ENCODE data around the gene CDKN2AIPNL. TPM values are rescaled to one million over a fixed set of nuclear protein-coding genes. Genes with fewer than 3 reads are reported as not detected.

The CDKN2AIPNL gene
- total RNA-seq, 1 donor from 2014 or later: 37.1 TPM

GRCh38 chr5:134410822-134411221 is 859 bp downstream of the CDKN2AIPNL start:
- Histone ChIP-seq H3K36me3 (ENCODE audit: control insufficient read depth in 3 of 3, insufficient read depth in 3 of 3, low read length in 3 of 3) (peaks cover 8 to 14% (median 13%) of the 10 kb centered on the region in 3 donors), H3K27me3 (ENCODE audit: control insufficient read depth in 3 of 3, insufficient read depth in 3 of 3, low read length in 3 of 3) (no peaks in the 10 kb centered on the region), H3K4me3 (ENCODE audit: low read length in 3 of 3) (peak overlapping the region; percentile 81 to 90 (median 89)), H3K9me3 (ENCODE audit: control insufficient read depth in 3 of 3, low read length in 3 of 3) (no peaks in the 10 kb centered on the region), H3K27ac (ENCODE audit: low read depth, low read length) (no peak overlapping the region), H3K9ac (ENCODE audit: low read depth in 1 of 3, low read length in 3 of 3) (peak overlapping the region; percentile 79 to 91 (median 91)), H3K4me1 (ENCODE audit: control insufficient read depth in 3 of 3, insufficient read depth in 3 of 3, low read length in 3 of 3) (peaks cover 19 to 28% (median 20%) of the 10 kb centered on the region in 3 donors)

GRCh38 chr5:134409321-134409720 is 2.4 kb downstream of the CDKN2AIPNL start:
- H3K36me3 ChIP-seq (ENCODE audit: control insufficient read depth in 3 of 3, insufficient read depth in 3 of 3, low read length in 3 of 3): peaks cover 8 to 15% (median 14%) of the 10 kb centered on the region in 3 donors
- H3K27me3 ChIP-seq (ENCODE audit: control insufficient read depth in 3 of 3, insufficient read depth in 3 of 3, low read length in 3 of 3): no peaks in the 10 kb centered on the region
- peaks cover 19 to 28% (median 20%) of the 10 kb centered on the region in 3 donors for H3K4me1 ChIP-seq (ENCODE audit: control insufficient read depth in 3 of 3, insufficient read depth in 3 of 3, low read length in 3 of 3)
- H3K4me3 ChIP-seq (ENCODE audit: low read length in 3 of 3): no peak overlapping the region
- H3K9me3 ChIP-seq (ENCODE audit: control insufficient read depth in 3 of 3, low read length in 3 of 3): no peaks in the 10 kb centered on the region
- no peak overlapping the region for H3K27ac ChIP-seq (ENCODE audit: low read depth, low read length)
- H3K9ac ChIP-seq (ENCODE audit: low read depth in 1 of 3, low read length in 3 of 3): no peak overlapping the region

DNA sequence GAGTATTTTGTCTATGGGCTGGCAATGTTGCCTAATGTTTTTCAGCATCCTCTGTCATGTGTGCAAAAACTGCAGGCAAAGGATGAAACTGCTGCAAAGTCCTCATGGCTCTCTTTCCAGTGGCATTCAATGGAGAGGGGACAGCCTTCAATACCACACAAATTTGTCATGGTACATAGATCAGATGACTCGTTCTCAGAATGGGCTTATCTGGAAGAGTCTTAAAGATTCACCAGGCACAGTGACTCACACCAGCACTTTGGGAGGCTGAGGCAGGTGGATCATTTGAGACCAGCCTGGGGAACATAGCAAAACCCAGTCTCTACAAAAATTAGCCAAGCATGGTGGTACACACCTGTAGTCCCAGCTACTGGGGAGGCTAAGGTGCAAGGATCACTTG is 5.3 kb downstream of the CDKN2AIPNL start:
- peaks cover 8 to 19% (median 15%) of the 10 kb centered on the region in 3 donors for H3K36me3 ChIP-seq (ENCODE audit: control insufficient read depth in 3 of 3, insufficient read depth in 3 of 3, low read length in 3 of 3)
- H3K27me3 ChIP-seq (ENCODE audit: control insufficient read depth in 3 of 3, insufficient read depth in 3 of 3, low read length in 3 of 3): no peaks in the 10 kb centered on the region
- H3K9me3 ChIP-seq (ENCODE audit: control insufficient read depth in 3 of 3, low read length in 3 of 3): no peaks in the 10 kb centered on the region
- no peak overlapping the region for H3K9ac ChIP-seq (ENCODE audit: low read depth in 1 of 3, low read length in 3 of 3)
- peaks cover 10 to 15% (median 12%) of the 10 kb centered on the region in 3 donors for H3K4me1 ChIP-seq (ENCODE audit: control insufficient read depth in 3 of 3, insufficient read depth in 3 of 3, low read length in 3 of 3)
- no peak overlapping the region for H3K27ac ChIP-seq (ENCODE audit: low read depth, low read length)
- H3K4me3 ChIP-seq (ENCODE audit: low read length in 3 of 3): no peak overlapping the region

DNA sequence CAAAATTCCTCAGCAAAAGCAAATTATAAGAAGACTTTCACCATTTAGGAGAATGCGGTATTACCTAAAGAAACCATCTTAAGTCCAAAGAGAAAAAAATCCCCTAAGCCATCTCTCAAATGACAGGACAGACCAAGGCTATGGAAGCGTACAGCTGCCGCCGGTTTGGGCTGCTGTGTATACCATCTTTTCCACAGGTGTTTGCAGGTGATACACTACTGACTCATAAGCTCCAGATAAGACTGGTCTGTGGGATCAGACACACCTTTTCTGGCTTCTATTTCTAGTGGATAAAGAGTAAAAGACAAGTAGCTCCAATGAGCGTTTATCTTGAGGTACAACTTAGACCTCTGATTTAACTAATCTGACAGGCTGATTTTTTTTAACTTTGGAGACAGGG is 7.7 kb downstream of the CDKN2AIPNL start:
- H3K27me3 ChIP-seq (ENCODE audit: control insufficient read depth in 3 of 3, insufficient read depth in 3 of 3, low read length in 3 of 3): no peaks in the 10 kb centered on the region
- H3K36me3 ChIP-seq (ENCODE audit: control insufficient read depth in 3 of 3, insufficient read depth in 3 of 3, low read length in 3 of 3): peaks cover 8 to 20% (median 17%) of the 10 kb centered on the region in 3 donors
- no peaks in the 10 kb centered on the region for H3K9me3 ChIP-seq (ENCODE audit: control insufficient read depth in 3 of 3, low read length in 3 of 3)
- no peaks in the 10 kb centered on the region for H3K4me1 ChIP-seq (ENCODE audit: control insufficient read depth in 3 of 3, insufficient read depth in 3 of 3, low read length in 3 of 3)
- no peak overlapping the region for H3K9ac ChIP-seq (ENCODE audit: low read depth in 1 of 3, low read length in 3 of 3)
- no peak overlapping the region for H3K4me3 ChIP-seq (ENCODE audit: low read length in 3 of 3)
- no peak overlapping the region for H3K27ac ChIP-seq (ENCODE audit: low read depth, low read length)

GRCh38 chr5:134398609-134399155 is 13.0 kb downstream of the CDKN2AIPNL start:
- H3K27ac ChIP-seq (ENCODE audit: low read depth, low read length): no peak overlapping the region
- no peak overlapping the region for H3K9ac ChIP-seq (ENCODE audit: low read depth in 1 of 3, low read length in 3 of 3)
- H3K4me1 ChIP-seq (ENCODE audit: control insufficient read depth in 3 of 3, insufficient read depth in 3 of 3, low read length in 3 of 3): no peaks in the 10 kb centered on the region
- peaks cover 19 to 44% (median 42%) of the 10 kb centered on the region in 3 donors for H3K36me3 ChIP-seq (ENCODE audit: control insufficient read depth in 3 of 3, insufficient read depth in 3 of 3, low read length in 3 of 3)
- no peak overlapping the region for H3K4me3 ChIP-seq (ENCODE audit: low read length in 3 of 3)
- no peaks in the 10 kb centered on the region for H3K27me3 ChIP-seq (ENCODE audit: control insufficient read depth in 3 of 3, insufficient read depth in 3 of 3, low read length in 3 of 3)
- H3K9me3 ChIP-seq (ENCODE audit: control insufficient read depth in 3 of 3, low read length in 3 of 3): no peaks in the 10 kb centered on the region

DNA sequence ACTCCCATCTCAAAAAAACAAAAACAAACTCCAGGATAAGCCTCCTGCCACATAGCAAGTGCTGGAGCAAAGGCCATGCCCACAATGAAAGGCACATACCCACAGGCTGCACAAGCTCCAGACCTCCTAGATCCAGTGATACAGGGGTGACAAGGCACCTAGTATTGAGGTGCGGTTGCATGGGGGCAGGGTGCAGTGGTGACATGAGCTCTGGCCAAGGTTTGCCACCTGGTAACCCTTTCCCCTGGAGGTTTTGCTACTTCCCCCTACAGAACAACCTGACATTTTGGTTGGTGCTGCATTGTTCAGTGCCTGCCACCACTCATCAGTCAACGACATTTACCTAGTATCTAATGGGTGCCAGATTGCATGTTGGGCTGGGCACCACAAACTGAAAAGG is 14.5 kb downstream of the CDKN2AIPNL start:
- Histone ChIP-seq H3K9ac (ENCODE audit: low read depth in 1 of 3, low read length in 3 of 3) (no peak overlapping the region), H3K4me1 (ENCODE audit: control insufficient read depth in 3 of 3, insufficient read depth in 3 of 3, low read length in 3 of 3) (no peaks in the 10 kb centered on the region), H3K36me3 (ENCODE audit: control insufficient read depth in 3 of 3, insufficient read depth in 3 of 3, low read length in 3 of 3) (peaks cover 23 to 58% (median 56%) of the 10 kb centered on the region in 3 donors), H3K4me3 (ENCODE audit: low read length in 3 of 3) (no peak overlapping the region), H3K27me3 (ENCODE audit: control insufficient read depth in 3 of 3, insufficient read depth in 3 of 3, low read length in 3 of 3) (no peaks in the 10 kb centered on the region), H3K27ac (ENCODE audit: low read depth, low read length) (no peak overlapping the region), H3K9me3 (ENCODE audit: control insufficient read depth in 3 of 3, low read length in 3 of 3) (no peaks in the 10 kb centered on the region)

DNA sequence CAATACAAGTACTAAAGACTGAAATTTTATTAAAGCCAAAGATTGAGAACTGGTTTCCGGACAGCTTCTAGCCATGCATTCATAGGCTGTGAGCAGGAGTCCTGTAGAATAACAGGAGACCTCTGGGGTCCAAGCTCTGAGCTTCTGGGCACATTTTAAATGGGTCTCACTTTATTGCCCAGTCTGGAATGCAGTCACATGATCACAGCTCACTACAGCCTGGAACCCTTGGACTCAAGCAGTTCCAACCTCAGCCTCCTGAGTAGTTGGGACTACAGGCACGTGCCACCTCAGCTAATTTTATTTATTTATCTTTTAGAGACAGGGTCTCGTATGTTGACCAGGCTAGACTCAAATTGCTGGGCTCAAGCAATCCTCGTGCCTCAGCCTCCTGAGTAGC is 15.4 kb downstream of the CDKN2AIPNL start:
- Histone ChIP-seq H3K4me1 (ENCODE audit: control insufficient read depth in 3 of 3, insufficient read depth in 3 of 3, low read length in 3 of 3) (no peaks in the 10 kb centered on the region), H3K27me3 (ENCODE audit: control insufficient read depth in 3 of 3, insufficient read depth in 3 of 3, low read length in 3 of 3) (no peaks in the 10 kb centered on the region), H3K4me3 (ENCODE audit: low read length in 3 of 3) (no peak overlapping the region), H3K36me3 (ENCODE audit: control insufficient read depth in 3 of 3, insufficient read depth in 3 of 3, low read length in 3 of 3) (peaks cover 30 to 63% (median 63%) of the 10 kb centered on the region in 3 donors), H3K27ac (ENCODE audit: low read depth, low read length) (no peak overlapping the region), H3K9me3 (ENCODE audit: control insufficient read depth in 3 of 3, low read length in 3 of 3) (no peaks in the 10 kb centered on the region), H3K9ac (ENCODE audit: low read depth in 1 of 3, low read length in 3 of 3) (no peak overlapping the region)

DNA sequence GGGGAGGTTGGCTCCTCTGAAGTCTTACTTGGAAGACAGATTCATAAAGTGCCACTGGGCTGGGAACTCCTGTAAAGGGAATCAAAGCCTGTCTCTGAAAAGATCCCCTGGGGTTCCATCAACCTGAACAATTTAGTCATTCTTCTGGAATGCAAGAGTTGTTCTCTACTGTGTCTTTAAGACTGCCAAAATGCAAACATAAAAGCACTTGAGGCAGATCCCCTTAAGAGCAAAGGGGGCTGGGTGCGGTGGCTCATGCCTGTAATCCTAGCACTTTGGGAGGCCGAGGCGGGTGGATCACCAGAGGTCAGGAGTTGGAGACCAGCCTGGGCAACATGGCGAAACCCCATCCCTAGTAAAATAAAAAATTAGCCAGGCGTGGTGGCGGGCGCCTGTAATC is 16.7 kb downstream of the CDKN2AIPNL start:
- Histone ChIP-seq H3K36me3 (ENCODE audit: control insufficient read depth in 3 of 3, insufficient read depth in 3 of 3, low read length in 3 of 3) (peaks cover 37 to 75% (median 74%) of the 10 kb centered on the region in 3 donors), H3K4me1 (ENCODE audit: control insufficient read depth in 3 of 3, insufficient read depth in 3 of 3, low read length in 3 of 3) (no peaks in the 10 kb centered on the region), H3K27ac (ENCODE audit: low read depth, low read length) (no peak overlapping the region), H3K9me3 (ENCODE audit: control insufficient read depth in 3 of 3, low read length in 3 of 3) (no peaks in the 10 kb centered on the region), H3K4me3 (ENCODE audit: low read length in 3 of 3) (no peak overlapping the region), H3K27me3 (ENCODE audit: control insufficient read depth in 3 of 3, insufficient read depth in 3 of 3, low read length in 3 of 3) (no peaks in the 10 kb centered on the region), H3K9ac (ENCODE audit: low read depth in 1 of 3, low read length in 3 of 3) (no peak overlapping the region)

DNA sequence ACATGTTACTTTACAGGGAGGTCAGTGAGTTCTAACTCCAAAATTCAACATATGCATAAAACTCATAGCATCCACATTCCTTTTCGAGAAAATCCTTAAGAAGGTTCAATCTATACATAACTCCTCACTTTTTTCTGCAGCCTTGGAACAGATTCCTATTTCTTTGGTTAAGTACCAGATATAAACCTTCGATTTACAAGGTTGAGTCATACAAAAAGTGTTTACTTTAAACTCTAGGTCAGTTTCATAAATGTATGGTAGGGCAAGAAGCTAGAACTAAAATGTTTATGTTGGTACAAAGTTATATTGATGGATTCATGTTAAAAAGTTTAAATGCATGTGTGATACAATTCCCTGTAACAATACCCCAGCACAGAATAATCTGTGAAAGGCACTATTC is 19.4 kb downstream of the CDKN2AIPNL start:
- Histone ChIP-seq H3K4me3 (ENCODE audit: low read length in 3 of 3) (no peak overlapping the region), H3K9ac (ENCODE audit: low read depth in 1 of 3, low read length in 3 of 3) (no peak overlapping the region), H3K36me3 (ENCODE audit: control insufficient read depth in 3 of 3, insufficient read depth in 3 of 3, low read length in 3 of 3) (peaks cover 51 to 74% (median 73%) of the 10 kb centered on the region in 3 donors), H3K27ac (ENCODE audit: low read depth, low read length) (no peak overlapping the region), H3K4me1 (ENCODE audit: control insufficient read depth in 3 of 3, insufficient read depth in 3 of 3, low read length in 3 of 3) (no peaks in the 10 kb centered on the region), H3K27me3 (ENCODE audit: control insufficient read depth in 3 of 3, insufficient read depth in 3 of 3, low read length in 3 of 3) (no peaks in the 10 kb centered on the region), H3K9me3 (ENCODE audit: control insufficient read depth in 3 of 3, low read length in 3 of 3) (no peaks in the 10 kb centered on the region)

GRCh38 chr5:134387443-134387842 is 24.2 kb downstream of the CDKN2AIPNL start:
- no peak overlapping the region for H3K9ac ChIP-seq (ENCODE audit: low read depth in 1 of 3, low read length in 3 of 3)

More at GRCh38 chr5:134387443-134387842, 24.2 kb downstream of the CDKN2AIPNL start:
- Histone ChIP-seq H3K27me3 (ENCODE audit: control insufficient read depth in 3 of 3, insufficient read depth in 3 of 3, low read length in 3 of 3) (no peaks in the 10 kb centered on the region), H3K4me3 (ENCODE audit: low read length in 3 of 3) (no peak overlapping the region), H3K9me3 (ENCODE audit: control insufficient read depth in 3 of 3, low read length in 3 of 3) (no peaks in the 10 kb centered on the region), H3K36me3 (ENCODE audit: control insufficient read depth in 3 of 3, insufficient read depth in 3 of 3, low read length in 3 of 3) (peaks cover 49 to 67% (median 61%) of the 10 kb centered on the region in 3 donors), H3K4me1 (ENCODE audit: control insufficient read depth in 3 of 3, insufficient read depth in 3 of 3, low read length in 3 of 3) (no peaks in the 10 kb centered on the region), H3K27ac (ENCODE audit: low read depth, low read length) (no peak overlapping the region)
